DND-41 (cell line): Measurements from ENCODE around the gene BACH2.

Experiments used
- CTCF ChIP-seq: IDR thresholded peaks from 2 replicates; pipeline ENCODE4 v1.5.1; 2012; ENCODE audit warnings: borderline replicate concordance, low read length, moderate library complexity, mild to moderate bottlenecking; ENCODE audit not compliant: poor library complexity, severe bottlenecking; ENCODE audit errors: extremely low read depth
- EZH2 ChIP-seq: IDR thresholded peaks from 3 replicates; pipeline ENCODE4 v1.6.1; 2012; ENCODE audit warnings: borderline replicate concordance, low read depth, mild to moderate bottlenecking, moderate library complexity, low read length, inconsistent platforms; ENCODE audit not compliant: severe bottlenecking

GRCh38 chr6:89917216-89917615, 379.4 kb downstream of the BACH2 start:
- no peak for TF ChIP-seq CTCF
- TF ChIP-seq EZH2 = no peak
